ENCODE data around the gene ELOVL6. TPM values are rescaled to one million over a fixed set of nuclear protein-coding genes. Genes with fewer than 3 reads are reported as not detected.
"Not testable (repeated sequence)": the region's sequence is repeated elsewhere in the genome, so short reads cannot be mapped to it uniquely, and the experiment has no call there.

The ELOVL6 gene
- total and polyA plus RNA-seq, 4 donors = 19.5 to 38.8 (median 37.5) TPM

DNA sequence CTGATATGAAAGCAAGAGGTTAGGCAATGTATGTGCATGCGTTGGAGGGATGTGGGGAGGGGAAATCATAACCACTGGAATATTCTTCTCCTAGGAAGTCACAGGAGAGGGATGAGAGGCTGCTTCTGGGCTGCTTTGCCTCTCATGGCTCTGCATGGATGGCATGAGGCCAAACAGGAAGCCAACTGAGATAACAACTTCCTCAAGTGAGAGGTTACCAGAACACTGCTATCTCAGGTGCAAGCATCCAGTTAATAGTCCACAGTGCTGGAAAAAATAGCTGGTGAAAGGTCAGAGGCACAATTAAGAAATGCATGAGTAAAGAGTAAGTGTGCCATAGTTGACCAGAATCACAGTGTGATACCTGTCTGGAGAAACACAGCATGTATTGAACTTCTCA, 113.3 kb downstream of the ELOVL6 start:
- no peak for TF ChIP-seq NR2F2 (IDR thresholded peaks at IDR 0.05)
- peak in 1 of 2 donors; percentile 18 for TF ChIP-seq JUND (IDR thresholded peaks at IDR 0.05)
- TF ChIP-seq TAF1 (conservative IDR thresholded peaks at IDR 0.05) = no peak
- TF ChIP-seq, protein P1, sequence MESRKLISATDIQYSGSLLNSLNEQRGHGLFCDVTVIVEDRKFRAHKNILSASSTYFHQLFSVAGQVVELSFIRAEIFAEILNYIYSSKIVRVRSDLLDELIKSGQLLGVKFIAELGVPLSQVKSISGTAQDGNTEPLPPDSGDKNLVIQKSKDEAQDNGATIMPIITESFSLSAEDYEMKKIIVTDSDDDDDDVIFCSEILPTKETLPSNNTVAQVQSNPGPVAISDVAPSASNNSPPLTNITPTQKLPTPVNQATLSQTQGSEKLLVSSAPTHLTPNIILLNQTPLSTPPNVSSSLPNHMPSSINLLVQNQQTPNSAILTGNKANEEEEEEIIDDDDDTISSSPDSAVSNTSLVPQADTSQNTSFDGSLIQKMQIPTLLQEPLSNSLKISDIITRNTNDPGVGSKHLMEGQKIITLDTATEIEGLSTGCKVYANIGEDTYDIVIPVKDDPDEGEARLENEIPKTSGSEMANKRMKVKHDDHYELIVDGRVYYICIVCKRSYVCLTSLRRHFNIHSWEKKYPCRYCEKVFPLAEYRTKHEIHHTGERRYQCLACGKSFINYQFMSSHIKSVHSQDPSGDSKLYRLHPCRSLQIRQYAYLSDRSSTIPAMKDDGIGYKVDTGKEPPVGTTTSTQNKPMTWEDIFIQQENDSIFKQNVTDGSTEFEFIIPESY (IDR thresholded peaks at IDR 0.05) = no peak
- TF ChIP-seq, protein P2, sequence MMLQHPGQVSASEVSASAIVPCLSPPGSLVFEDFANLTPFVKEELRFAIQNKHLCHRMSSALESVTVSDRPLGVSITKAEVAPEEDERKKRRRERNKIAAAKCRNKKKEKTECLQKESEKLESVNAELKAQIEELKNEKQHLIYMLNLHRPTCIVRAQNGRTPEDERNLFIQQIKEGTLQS (IDR thresholded peaks at IDR 0.05) = no peak
- peak; percentile 7 to 12 for TF ChIP-seq RAD21 (IDR thresholded peaks at IDR 0.05)
- TF ChIP-seq RXRA (IDR thresholded peaks at IDR 0.05) = peak; percentile 35 to 64
- TF ChIP-seq YY1 (IDR thresholded peaks at IDR 0.05) = no peak
- TF ChIP-seq SP1 (IDR thresholded peaks at IDR 0.05) = peak; percentile 43
- TF ChIP-seq REST (IDR thresholded peaks at IDR 0.05) = peak; percentile 27
- TF ChIP-seq FOXA2 (IDR thresholded peaks at IDR 0.05) = peak; percentile 6
- no peak for TF ChIP-seq CTCF (IDR thresholded peaks at IDR 0.05; ENCODE audit: low read depth, low read length, missing input control)
- TF ChIP-seq HNF4A (conservative IDR thresholded peaks at IDR 0.05) = peak; percentile 31 to 45
- DNase-seq (ENCODE audit: low spot score) = no peak
- WGBS = 54% methylated on average over 1 of the region's 1 CpG
- Histone ChIP-seq H3K36me3 (ENCODE audit: control insufficient read depth in 4 of 4, insufficient read depth in 3 of 4, low read depth in 1 of 4, low read length in 3 of 4) (no peaks in the 10 kb centered on the region), H3K4me1 (ENCODE audit: control insufficient read depth in 4 of 4, insufficient read depth in 4 of 4, low read length in 3 of 4) (peaks cover 0 to 5% (median 0%) of the 10 kb centered on the region in 4 donors), H3K27me3 (ENCODE audit: control insufficient read depth in 4 of 4, insufficient read depth in 4 of 4, low read length in 3 of 4) (no peaks in the 10 kb centered on the region), H3K9ac (ENCODE audit: low read depth in 1 of 2, low read length in 2 of 2) (no peak overlapping the region), H3K4me3 (ENCODE audit: low read depth in 1 of 3, low read length in 3 of 3) (no peak overlapping the region), H3K9me3 (ENCODE audit: control insufficient read depth in 4 of 4, low read length in 3 of 4) (no peaks in the 10 kb centered on the region), H3K27ac (ENCODE audit: low read depth in 1 of 2, low read length in 2 of 2) (no peak overlapping the region)

- DNase-seq (ENCODE audit: low spot score) = no peak
- Histone ChIP-seq H3K9me3 (ENCODE audit: control insufficient read depth in 4 of 4, low read length in 3 of 4) (no peaks in the 10 kb centered on the region), H3K36me3 (ENCODE audit: control insufficient read depth in 4 of 4, insufficient read depth in 3 of 4, low read depth in 1 of 4, low read length in 3 of 4) (no peaks in the 10 kb centered on the region), H3K4me3 (ENCODE audit: low read depth in 1 of 3, low read length in 3 of 3) (no peak overlapping the region), H3K27ac (ENCODE audit: low read depth in 1 of 2, low read length in 2 of 2) (no peak overlapping the region), H3K27me3 (ENCODE audit: control insufficient read depth in 4 of 4, insufficient read depth in 4 of 4, low read length in 3 of 4) (no peaks in the 10 kb centered on the region), H3K4me1 (ENCODE audit: control insufficient read depth in 4 of 4, insufficient read depth in 4 of 4, low read length in 3 of 4) (peaks cover 0 to 5% (median 0%) of the 10 kb centered on the region in 4 donors), H3K9ac (ENCODE audit: low read depth in 1 of 2, low read length in 2 of 2) (no peak overlapping the region)
- TF ChIP-seq FOXA1 (IDR thresholded peaks at IDR 0.05) = no peak
- no peak for TF ChIP-seq JUND (IDR thresholded peaks at IDR 0.05)
- no peak for TF ChIP-seq FOXA2 (IDR thresholded peaks at IDR 0.05)
- no peak for TF ChIP-seq YY1 (IDR thresholded peaks at IDR 0.05)
- no peak for TF ChIP-seq EGR1 (IDR thresholded peaks at IDR 0.05; ENCODE audit: low read depth in 2 of 2)
- no peak for TF ChIP-seq RXRA (IDR thresholded peaks at IDR 0.05)
- no peak for TF ChIP-seq HNF4G (IDR thresholded peaks at IDR 0.05)
- TF ChIP-seq CTCF (IDR thresholded peaks at IDR 0.05; ENCODE audit: low read depth, low read length, missing input control) = no peak
- TF ChIP-seq NR2F2 (IDR thresholded peaks at IDR 0.05) = no peak
- TF ChIP-seq, protein P2 (IDR thresholded peaks at IDR 0.05) = no peak
- WGBS = 95% methylated on average over 3 of the region's 3 CpGs
Observed at GRCh38 chr4:110084154-110084553, 114.3 kb downstream of the ELOVL6 start.

DNA sequence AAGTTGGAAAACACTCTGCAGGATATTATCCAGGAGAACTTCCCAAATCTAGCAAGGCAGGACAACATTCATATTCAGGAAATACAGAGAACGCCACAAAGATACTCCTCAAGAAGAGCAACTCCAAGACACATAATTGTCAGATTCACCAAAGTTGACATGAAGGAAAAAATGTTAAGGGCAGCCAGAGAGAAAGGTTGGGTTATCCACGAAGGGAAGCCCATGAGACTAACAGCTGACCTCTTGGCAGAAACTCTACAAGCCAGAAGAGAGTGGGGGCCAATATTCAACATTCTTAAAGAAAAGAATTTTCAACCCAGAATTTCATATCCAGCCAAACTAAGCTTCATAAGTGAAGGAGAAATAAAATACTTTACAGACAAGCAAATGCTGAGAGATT, 120.3 kb downstream of the ELOVL6 start:
- not testable (repeated sequence) for H3K4me3 ChIP-seq (ENCODE audit: low read depth in 1 of 3, low read length in 3 of 3); H3K4me1 ChIP-seq (ENCODE audit: control insufficient read depth in 4 of 4, insufficient read depth in 4 of 4, low read length in 3 of 4); H3K9me3 ChIP-seq (ENCODE audit: control insufficient read depth in 4 of 4, low read length in 3 of 4); H3K36me3 ChIP-seq (ENCODE audit: control insufficient read depth in 4 of 4, insufficient read depth in 3 of 4, low read depth in 1 of 4, low read length in 3 of 4); H3K9ac ChIP-seq (ENCODE audit: low read depth in 1 of 2, low read length in 2 of 2); H3K27me3 ChIP-seq (ENCODE audit: control insufficient read depth in 4 of 4, insufficient read depth in 4 of 4, low read length in 3 of 4); DNase-seq (ENCODE audit: low spot score); H3K27ac ChIP-seq (ENCODE audit: low read depth in 1 of 2, low read length in 2 of 2)
- WGBS = 93% methylated on average over 2 of the region's 2 CpGs
